GM18868 (cell line): ENCODE data around the gene FAM222B.
A peak's percentile ranks its signal among the peaks of the same experiment; 100 is the strongest.
"Not testable (repeated sequence)": the region's sequence is repeated elsewhere in the genome, so short reads cannot be mapped to it uniquely, and the experiment has no call there.

Experiments
- ATAC-seq: cut with Tn5 transposase; IDR thresholded peaks from one replicate; pipeline ENCODE4 v1.9.1; 2021; ENCODE audit warnings: mild to moderate bottlenecking, moderate library complexity; ENCODE audit not compliant: unreplicated experiment

Gene FAM222B

DNA sequence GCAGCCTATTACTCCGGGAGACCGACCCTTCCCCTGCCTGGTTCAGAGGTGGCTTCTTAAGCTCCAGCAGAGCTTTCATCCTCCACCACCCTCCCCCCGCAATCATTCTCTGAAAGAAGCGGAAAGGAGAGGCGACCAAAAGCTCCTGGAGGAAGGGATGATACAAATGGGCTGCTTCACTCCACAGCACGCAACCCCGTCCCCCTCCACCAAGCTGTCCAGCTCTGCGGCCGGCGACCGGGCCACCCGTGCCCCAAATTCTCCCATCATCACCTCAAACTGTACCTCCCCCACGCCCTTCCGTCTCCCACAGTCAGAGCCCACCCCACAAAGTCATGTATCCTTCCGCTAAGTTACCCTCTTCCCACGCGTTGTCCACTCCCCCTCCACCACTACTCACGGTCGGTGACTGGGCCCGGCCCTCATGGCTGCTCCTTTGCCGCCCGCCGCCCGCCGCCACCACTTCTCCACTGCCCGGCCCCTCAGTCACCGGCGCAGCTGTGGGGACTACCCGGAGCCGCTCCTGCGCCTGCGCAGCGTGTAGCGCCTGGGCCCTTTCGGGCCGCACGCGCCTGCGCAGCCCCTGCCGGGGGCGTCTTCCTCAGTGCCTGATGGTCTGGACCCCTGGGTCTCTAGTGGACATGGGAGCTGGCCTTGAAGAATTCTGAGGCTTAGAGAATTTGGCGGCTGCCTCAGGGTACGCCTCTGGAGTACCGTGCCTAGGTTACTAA, at the start of gene FAM222B:
TSS of gene FAM222B (minus strand) at position 509 of the 731 bp plus-strand sequence. CDS start 76,123 bp downstream, outside the sequence.
- ATAC-seq: peak; percentile 72

DNA sequence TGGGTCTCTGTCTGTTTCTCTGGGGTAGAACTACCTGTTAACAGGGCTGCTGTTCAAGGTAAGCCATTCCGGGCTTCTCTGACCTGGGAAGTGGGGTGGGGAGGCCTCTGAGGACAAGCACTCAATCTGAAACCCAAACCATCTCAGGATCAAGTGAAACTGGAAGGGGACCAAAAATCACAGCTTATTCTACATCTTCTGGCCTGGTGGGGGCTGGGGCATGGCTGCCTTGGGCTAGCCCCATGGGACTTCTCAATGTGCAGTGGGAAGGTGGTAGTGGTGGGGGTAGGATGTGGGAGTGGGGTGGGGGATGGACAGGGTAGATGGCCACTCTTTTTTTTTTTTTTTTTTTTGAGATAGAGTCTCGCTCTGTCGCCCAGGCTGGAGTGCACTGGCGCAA, 49.4 kb upstream of the FAM222B start:
- no peak for ATAC-seq

DNA sequence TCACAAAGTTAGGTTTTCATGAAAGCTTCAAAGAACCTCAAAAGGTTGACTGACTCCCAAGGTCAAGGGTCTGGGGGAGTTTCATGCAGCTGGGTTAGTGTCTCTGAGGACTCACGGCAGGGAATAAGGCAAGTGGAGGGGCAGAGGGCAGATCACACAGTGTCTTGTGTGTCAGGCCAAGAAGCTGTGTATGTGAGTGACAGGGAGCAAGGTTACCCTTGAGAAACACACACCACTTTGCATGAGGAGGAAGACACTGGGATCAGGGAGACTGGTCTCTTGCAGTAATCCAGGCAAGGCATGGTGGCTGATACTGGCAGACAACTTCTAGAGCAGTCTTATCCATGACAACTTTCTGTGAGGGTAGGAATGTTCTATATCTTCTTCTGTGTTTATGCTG, 48.6 kb upstream of the FAM222B start:
- ATAC-seq: no peak

DNA sequence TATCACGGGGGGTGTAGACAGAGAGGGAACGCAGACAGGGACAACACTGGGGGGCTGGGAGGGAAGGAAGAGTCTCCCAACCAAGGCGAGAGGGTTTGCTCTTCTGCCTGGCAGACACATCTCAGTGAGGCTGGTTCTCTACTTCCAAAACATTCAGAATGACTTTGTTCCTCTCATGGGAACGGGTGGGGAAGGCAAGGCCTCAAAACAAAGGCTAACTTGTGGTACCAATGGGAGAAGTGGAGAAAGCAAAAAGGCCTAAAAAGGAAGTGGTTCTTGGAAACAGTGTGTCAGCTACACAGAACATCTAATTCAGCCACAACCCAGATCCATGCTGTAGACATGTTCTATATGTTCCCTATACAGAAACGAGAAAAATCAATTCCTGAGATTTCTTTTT, 47.4 kb upstream of the FAM222B start:
- ATAC-seq: no peak

GRCh38 chr17:28888832-28889231, 46.2 kb upstream of the FAM222B start:
- no peak for ATAC-seq

DNA sequence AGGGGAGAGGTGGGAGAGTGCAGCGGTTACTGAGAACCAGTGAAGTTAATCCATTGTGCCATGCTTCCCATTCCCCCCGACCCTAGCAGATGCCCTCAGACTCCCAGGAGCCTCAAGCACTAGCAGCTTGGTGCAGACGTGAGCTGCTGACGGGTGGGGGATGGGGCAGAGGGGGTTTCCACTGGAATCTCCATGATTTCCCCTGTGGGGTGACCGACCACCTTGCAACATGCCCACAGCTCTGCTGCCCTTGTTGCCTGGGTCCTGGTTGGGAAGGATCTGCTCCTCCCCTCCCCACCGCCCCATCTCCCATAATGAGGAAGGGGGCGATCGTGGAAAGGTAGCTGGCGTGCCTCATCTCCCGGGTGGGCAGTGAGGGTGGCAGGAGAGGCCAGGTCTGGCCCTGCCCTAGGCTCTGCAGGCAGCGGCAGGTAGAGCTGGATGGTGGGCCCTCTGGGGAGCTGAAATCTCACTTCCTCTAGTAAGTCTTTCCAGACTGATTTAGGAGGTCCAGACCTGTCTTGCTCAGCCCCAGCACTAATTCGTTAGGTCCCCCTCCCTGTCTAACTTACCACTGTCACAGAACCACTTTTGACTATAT, 45.4 kb upstream of the FAM222B start:
- ATAC-seq: no peak

DNA sequence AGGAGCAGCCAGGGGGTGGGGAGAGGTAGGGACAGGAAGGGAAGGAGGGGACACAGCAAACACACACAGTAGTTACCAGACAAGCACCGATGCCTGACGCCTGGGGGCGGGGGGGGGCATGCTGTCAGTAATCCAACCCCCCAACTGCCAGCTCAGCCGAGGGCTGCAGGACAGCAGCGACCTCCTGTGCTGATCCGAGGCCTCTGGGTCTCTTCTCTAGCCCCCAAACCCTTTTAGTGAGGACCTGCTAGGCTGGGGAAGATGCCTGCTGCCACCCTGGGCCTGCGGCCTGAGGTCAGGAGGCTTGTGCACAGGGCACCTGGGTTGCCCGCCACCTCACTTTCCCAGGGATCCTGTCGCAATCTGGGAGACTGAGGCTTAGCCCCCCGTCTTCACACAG, 43.4 kb upstream of the FAM222B start:
- ATAC-seq: no peak

DNA sequence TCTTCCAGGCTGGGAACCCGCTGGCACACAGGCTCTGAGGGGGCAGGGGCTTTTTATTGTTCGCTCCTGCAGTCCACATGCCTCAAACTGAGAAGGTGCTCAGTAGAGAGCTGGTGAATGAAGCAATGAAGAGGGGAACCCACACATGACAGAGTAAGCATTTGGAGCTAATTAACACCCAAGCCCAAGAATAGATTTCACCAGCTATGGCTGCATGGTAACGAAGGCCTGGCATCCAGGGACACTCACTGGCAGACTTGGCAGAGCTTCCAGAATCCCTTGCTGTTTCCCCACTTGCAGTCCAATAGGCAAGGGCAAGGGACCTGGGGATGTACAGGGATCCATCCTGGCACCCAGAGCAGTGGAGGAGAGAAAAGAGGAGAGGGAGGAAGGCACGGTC, 42.8 kb upstream of the FAM222B start:
- no peak for ATAC-seq

- no peak for ATAC-seq
These were observed 41.5 kb upstream of the FAM222B start for GRCh38 chr17:28883967-28884702.

- ATAC-seq: no peak
These were observed 39.7 kb upstream of the FAM222B start for GRCh38 chr17:28882154-28882895.

- no peak for ATAC-seq
These were observed 39.0 kb upstream of the FAM222B start for GRCh38 chr17:28881533-28882056.

GRCh38 chr17:28880572-28880945, 38.0 kb upstream of the FAM222B start:
- no peak for ATAC-seq

DNA sequence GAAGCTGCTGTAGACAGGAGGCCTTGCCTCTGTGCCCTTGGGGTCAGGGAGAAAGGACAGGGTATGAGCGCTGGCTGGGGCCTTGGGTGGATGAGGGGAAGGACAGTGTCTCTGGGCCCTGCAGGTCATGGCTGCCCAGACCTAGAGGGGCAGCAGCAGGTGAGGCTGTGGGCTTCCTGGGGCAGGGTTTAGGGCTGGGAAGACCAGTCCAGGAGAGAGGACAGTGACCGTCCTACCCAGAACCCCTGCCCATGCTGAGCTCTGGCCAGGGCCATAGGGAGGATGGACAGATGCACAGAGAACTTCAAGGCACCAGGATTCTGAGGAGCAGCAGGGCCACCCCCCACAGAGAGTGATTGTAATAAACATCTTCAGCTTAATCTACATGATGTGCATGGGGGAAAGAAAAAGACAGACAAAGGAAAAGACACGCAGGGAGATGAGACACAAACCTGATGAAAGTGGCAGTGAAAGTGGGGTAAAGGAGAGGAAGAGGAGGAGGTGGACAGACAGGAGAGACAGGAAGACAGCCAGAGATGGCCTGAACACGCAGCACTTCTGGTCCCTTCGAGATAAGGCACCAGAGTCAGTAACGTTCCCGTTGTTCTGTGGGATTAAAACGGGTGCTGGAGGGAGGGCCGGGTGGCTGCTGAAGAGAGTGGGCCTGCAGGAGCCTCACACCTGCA, 37.4 kb upstream of the FAM222B start:
- no peak for ATAC-seq

DNA sequence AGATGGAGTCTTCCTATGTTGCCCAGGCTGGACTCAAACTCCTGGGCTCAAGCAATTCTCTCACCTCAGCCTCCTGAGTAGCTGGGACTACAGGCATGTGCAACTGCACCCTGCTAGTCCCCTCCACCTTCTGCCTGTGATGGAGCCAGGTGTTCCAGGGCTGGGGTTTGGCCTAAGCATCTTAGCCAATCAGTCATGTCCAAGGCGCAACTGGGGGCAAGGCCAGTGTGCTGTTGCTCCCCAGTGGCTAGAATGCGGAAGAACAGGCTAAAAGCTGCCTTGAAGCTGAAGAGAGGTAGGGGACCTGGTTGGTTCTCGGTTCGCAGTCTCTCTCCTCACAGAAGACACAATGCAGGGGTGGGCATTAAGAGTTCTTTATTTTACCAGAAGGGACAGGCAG, 36.4 kb upstream of the FAM222B start:
- peak; percentile 45 for ATAC-seq

DNA sequence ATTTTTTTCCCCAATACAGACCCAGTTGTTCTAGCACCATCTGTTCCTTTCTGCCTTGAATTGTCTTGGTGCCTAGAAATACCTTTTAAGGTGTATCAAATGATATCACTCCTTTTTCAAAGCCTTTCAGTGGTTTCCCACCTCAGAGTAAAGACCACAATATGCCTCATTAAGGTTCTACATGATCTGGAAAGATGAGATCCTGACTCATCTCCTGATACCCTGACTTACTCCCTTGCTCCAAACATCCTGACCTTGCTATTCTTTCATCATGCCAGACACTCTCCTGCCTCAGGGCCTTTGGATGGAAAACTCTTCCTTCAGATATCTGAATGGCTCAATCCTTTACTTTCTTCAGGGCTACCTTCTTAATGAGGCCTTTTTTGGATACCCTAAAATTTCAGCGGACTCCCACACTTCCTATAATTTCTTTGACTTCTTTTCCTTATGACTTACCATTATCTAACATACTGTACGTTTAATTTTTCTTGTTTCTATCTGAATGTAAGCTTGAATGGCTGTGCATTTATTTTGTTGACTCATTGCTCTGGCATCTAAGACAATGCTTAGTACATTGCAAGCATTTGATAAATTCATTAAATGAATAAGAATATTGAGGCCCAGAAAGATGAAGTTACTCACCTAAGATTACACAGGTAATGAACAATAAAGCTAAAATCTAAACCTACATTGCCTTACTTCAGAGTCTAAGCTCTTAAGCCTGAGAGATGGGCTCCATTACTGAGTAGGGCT, 35.7 kb upstream of the FAM222B start:
- no peak for ATAC-seq

GRCh38 chr17:28877150-28877711, 34.6 kb upstream of the FAM222B start:
- not testable (repeated sequence) for ATAC-seq

DNA sequence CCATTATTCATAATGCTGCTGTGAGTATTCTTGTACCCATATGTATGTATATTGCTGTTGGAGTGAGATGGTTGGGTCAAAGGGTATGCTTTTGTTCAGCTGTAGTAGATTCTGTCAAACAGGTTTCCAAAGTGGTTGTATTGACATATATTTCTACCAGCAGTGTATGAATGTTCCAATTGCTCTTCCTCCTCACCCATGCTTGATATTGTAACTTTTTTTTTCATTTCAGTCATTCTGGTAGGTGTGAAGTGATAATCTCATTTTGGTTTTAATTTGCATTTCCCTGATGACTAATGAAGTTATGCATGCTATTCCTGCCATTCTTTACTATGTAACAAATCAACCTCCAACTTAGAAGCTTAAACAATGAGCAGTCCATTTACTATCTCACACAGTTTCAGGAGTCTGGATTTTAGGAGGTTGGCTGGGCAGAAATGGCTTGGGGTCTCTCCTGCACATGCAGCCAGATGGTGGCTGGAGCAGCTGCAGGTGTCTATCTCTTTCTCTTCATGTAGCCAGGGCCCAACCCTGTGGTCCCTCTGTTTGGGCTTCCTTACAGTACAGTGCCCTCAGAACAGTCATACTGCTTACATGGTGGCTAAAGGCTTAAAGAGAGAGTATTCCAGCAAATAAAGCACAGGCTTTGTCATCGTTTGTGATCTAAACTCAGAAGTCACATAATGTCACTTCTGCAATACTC, 33.4 kb upstream of the FAM222B start:
- no peak for ATAC-seq

- ATAC-seq: no peak
These were observed 32.2 kb upstream of the FAM222B start for GRCh38 chr17:28874750-28875149.

GRCh38 chr17:28873839-28874238, 31.2 kb upstream of the FAM222B start:
- ATAC-seq: no peak
